GM21360 (cell line): ENCODE measurements around the gene DENND1A.
"Not testable (repeated sequence)": the region's sequence is repeated elsewhere in the genome, so short reads cannot be mapped to it uniquely, and the experiment has no call there.

Experiments used
- ATAC-seq: cut with Tn5 transposase; IDR thresholded peaks from one replicate; pipeline ENCODE4 v1.9.1; 2021; ENCODE audit warnings: mild to moderate bottlenecking, moderate library complexity; ENCODE audit not compliant: unreplicated experiment

Gene DENND1A

GRCh38 chr9:123739902-123740301, 190.0 kb downstream of the DENND1A start:
- ATAC-seq = no peak

- no peak for ATAC-seq
Observed at GRCh38 chr9:123739387-123739786, 190.5 kb downstream of the DENND1A start.

- ATAC-seq = no peak
Observed at GRCh38 chr9:123738648-123739047, 191.3 kb downstream of the DENND1A start.

GRCh38 chr9:123735376-123735775, 194.6 kb downstream of the DENND1A start:
- ATAC-seq = no peak

DNA sequence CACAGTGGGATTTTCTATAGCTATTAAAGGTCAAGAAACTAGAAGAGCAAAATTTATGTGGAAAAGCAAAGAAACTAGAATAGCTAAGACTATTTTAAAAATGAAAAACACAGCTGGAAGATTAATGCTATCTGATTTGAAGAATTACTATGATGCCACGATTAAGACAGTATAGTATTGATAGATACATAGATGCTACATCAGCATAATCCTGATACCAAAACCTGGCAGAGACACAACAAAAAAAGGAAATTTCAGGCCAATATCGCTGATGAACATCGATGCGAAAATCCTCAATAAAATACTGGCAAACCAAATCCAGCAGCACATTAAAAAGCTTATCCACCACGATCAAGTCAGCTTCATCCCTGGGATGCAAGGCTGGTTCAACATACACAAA, 201.4 kb downstream of the DENND1A start:
- ATAC-seq = not testable (repeated sequence)

GRCh38 chr9:123727332-123727731, 202.6 kb downstream of the DENND1A start:
- no peak for ATAC-seq

DNA sequence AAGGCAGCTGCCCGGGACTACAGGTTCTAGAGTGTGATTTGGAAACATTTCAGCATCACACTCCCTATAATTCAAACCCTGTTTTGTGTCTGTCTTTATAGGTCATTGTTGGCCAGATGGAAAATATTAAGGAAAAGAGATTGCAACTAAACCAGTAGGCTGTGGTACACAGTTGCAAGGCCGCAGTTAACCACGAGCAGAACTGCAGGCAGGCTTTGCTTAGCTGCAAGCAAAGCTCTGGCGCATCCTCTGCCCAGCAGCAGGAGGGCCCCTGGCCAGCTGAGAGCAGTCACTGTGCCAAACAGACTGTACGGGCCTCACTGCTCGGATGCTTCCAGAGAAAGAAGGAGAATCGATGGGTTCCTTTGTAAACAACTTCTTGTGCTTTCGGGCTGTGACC, 204.5 kb downstream of the DENND1A start:
- ATAC-seq = no peak

- ATAC-seq = no peak
Observed at GRCh38 chr9:123724211-123724796, 205.6 kb downstream of the DENND1A start.

- no peak for ATAC-seq
Observed at GRCh38 chr9:123723135-123723875, 206.6 kb downstream of the DENND1A start.

DNA sequence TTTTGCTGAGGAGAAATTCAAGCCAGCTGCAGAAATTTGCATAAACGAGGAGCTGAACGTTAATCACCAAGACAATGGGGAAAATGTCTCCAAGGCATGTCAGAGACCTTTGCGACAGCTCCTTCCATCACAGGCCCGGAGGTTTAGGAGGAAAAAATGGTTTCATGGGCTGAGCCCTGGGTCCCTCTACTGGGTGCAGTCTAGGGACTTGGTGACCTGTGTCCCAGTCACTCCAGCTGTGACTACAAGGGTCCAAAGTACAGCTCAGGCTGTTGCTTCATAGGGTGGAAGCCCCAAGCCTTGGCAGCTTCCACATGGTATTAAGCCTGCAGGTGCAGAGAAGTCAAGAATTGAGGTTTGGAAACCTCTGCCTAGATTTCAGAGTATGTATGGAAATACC, 207.5 kb downstream of the DENND1A start:
- no peak for ATAC-seq

DNA sequence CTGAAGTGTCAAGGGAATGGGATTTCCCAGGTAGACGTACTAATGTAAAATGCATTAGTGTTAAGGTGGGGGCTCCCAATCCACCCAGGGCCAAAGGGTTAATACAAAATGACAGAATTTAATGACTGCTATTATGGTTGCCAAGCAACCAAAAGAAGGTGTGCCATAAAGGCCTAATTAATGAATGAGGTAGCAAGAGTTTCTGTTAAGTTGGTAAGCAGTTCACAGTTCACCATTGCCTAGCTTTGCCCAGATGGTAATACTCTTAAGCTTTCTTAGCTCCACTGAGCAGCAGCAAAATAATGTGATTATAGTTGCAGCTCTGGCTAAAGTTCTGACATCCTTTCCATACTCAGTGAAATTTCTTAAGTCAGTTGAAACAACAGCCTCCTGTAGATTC, 211.7 kb downstream of the DENND1A start:
- no peak for ATAC-seq

GRCh38 chr9:123717581-123718175, 212.2 kb downstream of the DENND1A start:
- no peak for ATAC-seq

- ATAC-seq = no peak
Observed at GRCh38 chr9:123716339-123716945, 213.5 kb downstream of the DENND1A start.

DNA sequence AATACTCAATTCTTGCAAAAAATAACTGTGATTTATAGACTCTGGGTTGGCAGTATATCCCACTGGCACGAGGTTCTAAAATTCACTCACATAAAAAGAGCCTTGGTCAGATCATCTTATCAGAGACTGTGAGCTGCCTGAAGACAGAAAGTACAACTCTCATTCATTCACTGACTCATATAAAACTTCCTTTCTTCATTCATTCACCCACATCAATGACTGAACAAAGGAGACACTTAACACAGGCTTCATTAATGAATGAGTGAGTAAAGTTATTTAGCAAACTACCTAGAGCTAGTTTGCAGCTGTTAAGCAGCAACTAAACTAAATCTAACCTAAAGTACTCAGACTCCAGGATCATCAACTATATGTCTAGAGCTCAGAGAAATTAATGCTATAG, 214.7 kb downstream of the DENND1A start:
- no peak for ATAC-seq

DNA sequence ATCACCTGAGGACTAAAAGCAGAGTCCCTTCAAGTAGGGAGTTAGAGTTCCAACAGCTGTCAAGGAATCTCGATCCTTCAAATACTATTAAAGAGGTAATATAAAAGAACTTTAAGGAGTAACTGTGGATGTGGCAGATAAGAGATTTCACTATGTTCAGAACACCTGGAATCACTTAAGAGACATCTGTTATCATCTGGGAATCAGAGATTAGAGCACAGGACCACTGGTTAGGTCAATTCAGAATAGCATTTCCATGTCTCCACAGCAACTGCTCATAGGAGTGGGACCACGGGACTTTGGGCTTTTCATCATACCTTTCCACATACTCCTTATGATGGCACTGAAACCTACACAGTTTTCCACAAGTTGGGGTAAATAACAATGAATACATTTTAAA, 216.6 kb downstream of the DENND1A start:
- no peak for ATAC-seq

- ATAC-seq = no peak
Observed at GRCh38 chr9:123712399-123712798, 217.5 kb downstream of the DENND1A start.

DNA sequence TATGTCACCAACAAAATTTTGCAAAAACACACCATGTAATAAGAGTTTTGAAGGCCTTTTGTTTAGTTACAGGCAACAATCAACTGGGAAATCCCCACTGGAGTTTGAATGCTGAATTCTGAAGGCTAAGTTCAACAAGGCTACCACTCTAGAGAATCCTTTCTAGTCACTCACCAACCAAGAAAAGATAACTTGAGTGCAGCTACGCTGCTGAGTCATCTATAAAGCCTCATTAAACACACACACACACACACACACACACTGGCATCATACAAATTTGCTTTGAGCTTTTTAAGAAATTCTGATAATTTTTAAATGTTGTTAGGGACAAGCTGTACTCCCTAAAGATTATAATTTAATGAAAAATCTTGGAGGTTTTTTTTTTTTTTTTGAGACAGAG, 219.6 kb downstream of the DENND1A start:
- ATAC-seq = no peak

GRCh38 chr9:123702483-123702882, 227.4 kb downstream of the DENND1A start:
- ATAC-seq = no peak

GRCh38 chr9:123697686-123698085, 232.2 kb downstream of the DENND1A start:
- ATAC-seq = no peak

DNA sequence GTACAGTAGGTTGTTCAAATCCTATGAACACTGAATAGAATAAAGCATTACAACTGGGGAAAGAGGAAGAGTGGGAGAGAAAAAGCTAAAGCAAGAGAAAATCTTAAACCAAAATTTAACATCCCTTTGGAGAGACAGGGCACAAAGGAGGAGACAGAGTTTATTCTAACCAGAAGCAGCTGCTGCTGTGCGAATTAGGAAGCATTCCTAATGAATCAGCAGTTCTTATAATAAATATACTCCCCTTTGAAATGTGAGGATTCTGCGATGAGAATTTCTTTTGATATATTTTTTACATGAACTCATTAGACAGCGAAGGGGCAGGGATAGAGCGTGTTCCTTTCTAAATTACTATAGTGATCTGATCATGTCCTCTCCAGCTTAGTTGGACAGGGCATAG, 233.4 kb downstream of the DENND1A start:
- ATAC-seq = no peak

GRCh38 chr9:123695386-123695785, 234.5 kb downstream of the DENND1A start:
- no peak for ATAC-seq

DNA sequence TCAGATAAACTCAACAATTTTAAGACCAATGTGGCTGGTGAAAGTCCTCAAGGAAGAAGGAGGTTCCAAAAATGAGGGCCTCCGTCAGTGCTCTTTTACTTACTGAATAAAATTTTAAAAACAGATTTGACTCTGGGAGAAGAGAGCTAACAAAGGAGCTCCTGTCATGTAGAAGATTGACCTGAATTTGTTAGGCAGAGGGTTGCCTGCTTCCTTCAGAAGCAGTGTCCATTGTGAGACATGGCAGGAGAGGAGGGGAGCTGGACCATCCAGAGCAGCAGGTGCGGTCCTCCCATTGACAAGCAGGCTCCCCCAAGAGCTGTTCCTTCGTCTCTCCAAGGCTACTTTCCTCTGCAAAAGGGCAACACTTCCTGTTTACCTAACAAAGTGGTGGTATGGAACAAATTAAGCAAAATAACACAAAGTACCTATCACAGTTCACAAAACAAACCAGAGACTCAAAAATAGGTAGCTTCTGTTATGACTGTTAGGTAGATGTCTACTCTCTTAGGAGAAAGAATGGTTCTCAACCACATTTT, 238.1 kb downstream of the DENND1A start:
- ATAC-seq = no peak
